Measurements from ENCODE around the gene COMT. TPM values are rescaled to one million over a fixed set of nuclear protein-coding genes. Genes with fewer than 3 reads are reported as not detected.

The COMT gene
- total RNA-seq, 4 donors from 2014 or later = 80.1 to 228 (median 190) TPM

DNA sequence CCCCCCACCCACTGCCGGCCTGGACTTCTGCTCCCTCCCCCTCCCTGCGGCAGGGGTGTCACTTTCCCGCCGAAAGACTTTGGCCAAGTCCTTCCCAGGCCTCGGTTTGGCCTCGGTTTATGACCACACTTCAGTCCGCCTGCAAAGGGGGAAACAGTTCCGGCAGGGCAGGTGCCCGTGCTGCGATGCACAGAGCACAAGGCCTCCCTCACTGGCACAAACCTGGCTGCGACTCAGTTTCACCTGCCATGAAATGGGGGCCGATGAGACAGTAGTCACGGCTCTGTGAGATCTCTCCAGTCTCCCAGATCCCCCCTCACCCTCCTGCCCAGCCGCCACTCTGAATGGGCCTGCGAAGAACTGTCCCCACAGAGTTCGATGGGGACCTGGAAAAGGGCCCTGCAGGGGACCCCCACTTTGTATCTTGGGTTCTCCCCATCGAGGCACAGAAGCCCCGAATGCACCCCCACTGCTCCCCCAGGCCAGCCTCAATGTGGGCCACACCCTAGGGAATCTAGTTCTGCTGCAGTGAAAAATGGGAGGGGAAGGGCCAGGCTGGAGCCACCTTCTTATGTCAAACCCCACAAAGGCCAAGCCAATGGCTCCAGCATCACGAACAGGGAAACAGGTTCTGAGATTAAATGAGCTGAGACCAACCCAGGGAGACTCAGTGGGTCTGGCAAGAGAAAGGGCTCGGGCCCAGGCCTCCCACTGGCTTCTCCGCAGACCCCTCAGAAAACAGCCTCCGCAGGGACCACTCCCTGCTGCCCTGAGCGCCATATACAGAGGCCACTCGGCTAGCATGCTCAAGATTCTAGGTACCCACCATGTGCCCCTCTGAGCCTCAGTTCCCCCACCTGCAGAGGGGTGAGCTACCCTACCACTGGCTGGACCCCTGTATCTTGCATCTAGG lies 46.1 kb downstream of the COMT start:
- TF ChIP-seq, protein P1, sequence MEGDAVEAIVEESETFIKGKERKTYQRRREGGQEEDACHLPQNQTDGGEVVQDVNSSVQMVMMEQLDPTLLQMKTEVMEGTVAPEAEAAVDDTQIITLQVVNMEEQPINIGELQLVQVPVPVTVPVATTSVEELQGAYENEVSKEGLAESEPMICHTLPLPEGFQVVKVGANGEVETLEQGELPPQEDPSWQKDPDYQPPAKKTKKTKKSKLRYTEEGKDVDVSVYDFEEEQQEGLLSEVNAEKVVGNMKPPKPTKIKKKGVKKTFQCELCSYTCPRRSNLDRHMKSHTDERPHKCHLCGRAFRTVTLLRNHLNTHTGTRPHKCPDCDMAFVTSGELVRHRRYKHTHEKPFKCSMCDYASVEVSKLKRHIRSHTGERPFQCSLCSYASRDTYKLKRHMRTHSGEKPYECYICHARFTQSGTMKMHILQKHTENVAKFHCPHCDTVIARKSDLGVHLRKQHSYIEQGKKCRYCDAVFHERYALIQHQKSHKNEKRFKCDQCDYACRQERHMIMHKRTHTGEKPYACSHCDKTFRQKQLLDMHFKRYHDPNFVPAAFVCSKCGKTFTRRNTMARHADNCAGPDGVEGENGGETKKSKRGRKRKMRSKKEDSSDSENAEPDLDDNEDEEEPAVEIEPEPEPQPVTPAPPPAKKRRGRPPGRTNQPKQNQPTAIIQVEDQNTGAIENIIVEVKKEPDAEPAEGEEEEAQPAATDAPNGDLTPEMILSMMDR (IDR thresholded peaks at IDR 0.05; ENCODE audit: low read depth) = no peak

DNA sequence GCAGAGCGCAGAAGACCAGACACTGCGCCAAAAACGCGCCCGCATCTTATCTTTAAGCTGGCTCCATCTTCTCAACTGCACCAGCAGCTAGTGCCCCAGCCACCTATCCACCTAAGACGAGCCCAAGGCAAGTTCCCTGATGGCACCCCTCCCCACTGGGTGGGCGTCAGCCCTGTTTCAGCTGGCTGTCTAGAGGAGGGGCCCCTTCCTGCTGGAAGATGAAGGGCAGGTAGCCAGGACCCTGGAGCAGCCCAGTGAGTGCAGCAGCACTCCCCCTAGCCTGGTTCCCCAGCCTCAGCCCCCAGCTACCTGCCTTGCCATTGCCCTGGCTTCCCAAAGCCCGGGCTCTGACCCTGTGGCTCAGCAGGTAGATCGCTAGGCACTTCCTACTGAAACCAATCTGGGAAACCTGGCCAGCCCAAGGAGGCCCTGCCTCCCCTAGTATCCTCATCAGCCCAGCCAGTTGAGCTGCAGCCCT lies 46.8 kb downstream of the COMT start:
- TF ChIP-seq, protein P1 (IDR thresholded peaks at IDR 0.05; ENCODE audit: low read depth) = no peak

DNA sequence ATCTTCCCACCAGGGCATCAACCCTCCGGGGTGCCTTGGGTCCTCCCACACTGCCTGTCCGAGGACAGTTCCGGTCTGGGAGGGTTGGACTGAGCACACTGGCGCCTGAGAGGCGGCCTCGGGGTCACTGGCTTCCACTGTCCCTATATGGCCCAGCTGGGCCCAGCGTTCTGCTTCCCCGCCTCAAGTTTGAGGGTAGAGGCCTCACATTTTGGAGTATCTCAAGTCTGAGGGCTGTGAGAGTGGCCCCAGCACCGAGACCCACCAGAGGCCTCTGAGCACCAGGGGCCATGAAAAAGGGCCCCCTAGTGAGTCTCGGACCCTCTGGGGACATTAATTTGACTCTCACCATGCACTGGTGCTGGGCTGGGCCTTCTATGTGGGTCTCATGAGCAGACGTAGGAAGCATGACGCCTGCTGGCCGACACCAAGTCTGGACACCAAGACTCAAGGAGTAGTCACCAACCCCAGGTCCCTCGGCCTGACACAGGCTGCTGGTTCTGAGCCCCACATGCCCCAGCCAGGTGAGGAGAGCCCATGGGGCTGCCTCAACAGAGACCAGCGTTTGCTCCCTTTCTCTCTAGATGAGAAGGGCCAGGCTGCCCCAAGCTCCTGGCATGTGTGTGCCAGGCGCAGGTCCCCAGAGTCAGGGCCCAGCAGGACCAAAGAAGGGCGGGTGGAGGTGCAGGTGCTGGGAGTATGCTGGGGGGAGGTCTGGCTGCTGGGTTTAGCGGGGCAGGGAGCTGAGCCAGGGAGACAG lies 47.6 kb downstream of the COMT start:
- TF ChIP-seq, protein P1 (IDR thresholded peaks at IDR 0.05; ENCODE audit: low read depth) = no peak

DNA sequence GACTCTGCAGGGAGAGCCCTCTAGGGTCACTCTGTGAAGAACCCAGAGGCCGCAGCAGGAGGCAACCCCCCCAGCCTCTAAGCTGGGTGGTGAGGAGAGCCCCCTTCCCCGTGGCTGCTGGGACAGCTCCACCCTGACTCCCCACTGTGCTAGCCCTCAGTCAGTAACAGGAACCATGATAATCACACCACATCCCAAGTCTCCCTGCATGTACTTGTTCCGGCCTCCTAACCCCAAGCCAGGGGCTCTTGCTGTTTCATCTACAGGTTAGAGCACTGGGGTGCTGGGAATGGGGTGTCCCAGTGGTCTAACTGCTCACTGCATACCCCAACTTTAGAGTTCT lies 48.1 kb downstream of the COMT start:
- TF ChIP-seq, protein P1 (IDR thresholded peaks at IDR 0.05; ENCODE audit: low read depth) = no peak

DNA sequence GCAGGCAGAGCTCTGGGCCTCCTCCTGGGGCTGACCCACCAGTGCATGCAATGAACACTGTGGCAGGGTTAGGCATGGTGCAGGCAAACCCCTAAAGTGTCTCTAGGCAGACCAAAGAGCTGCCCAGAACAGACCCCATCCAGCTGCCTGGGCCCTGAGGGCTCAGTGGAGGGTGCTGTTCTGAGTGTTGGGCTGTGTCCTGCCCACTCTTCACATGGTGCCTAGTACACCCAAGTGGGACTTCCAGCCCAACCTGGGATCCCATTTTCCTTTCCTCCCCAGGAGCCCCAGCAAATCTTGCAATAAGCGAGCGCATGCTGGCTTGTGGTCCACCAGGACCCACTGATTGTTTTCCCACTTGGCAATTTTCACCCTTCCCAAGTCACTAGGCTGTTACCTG lies 48.6 kb downstream of the COMT start:
- TF ChIP-seq, protein P1 (IDR thresholded peaks at IDR 0.05; ENCODE audit: low read depth) = no peak

DNA sequence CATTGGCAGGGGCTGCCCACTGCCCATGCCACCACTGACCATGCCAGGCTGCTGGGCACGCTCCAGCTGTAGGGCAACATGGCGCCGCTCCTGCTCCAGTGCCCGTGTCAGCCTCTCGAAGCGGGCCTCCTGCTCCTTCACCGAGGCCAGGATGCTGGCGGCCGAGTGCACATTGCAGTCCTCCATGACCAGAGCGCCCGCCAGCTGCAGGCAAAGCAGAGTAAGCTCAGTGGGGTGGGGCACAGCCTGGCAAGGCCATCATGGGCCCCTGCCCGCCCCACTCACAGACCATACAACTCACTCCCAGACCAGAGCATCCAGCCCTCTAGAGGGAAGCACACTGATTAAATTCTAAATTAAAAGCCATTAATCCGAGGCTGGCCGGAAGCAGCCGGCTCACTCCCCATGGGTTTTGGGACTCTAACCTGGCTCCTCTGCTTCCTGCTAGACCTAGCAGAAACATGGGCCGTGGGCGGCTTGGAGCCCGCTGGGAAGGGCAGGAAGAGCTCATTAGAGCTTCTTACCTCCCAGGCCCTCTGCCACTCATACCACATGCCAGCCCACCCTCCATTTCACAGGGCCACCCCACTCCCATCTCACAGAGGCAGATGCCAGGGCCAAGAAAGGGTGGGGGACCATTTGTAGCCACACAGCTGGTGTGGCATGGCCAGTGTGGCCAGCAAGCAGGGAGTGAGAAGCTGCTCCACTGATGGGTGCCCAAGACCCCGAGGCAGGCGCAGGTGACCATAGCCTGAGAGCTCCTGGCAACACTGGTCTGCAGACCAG lies 49.2 kb downstream of the COMT start:
- TF ChIP-seq, protein P1 (IDR thresholded peaks at IDR 0.05; ENCODE audit: low read depth) = no peak

DNA sequence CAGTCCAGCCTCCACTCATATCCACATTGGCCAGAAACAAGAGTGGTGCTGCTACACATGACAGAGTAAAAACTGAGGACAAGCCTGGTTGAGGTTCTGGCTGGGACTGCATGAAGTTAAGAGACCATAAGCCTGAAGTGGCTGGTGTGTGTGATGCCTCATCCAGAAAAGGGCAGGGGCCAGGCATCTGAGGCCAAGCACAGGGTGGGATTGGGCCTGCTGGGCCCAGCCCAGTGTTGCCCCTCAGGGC lies 49.7 kb downstream of the COMT start:
- TF ChIP-seq, protein P1 (IDR thresholded peaks at IDR 0.05; ENCODE audit: low read depth) = no peak
